Right lobe of liver (tissue), 6 donors: Measurements from ENCODE around the gene COL4A1. TPM values are rescaled to one million over a fixed set of nuclear protein-coding genes. Genes with fewer than 3 reads are reported as not detected.

Source experiments
- ATAC-seq, 4 donors: fragments of 200-7000 bp; cut with Tn5 transposase; one replicate each; pipeline ENCODE4 v1.9.1; 2020; ENCODE audit warnings: mild to moderate bottlenecking in 4 of 4, moderate library complexity in 4 of 4
- DNase-seq, 3 donors: peaks; one replicate each; pipeline ENCODE4 v3.0.0-alpha.2; 2020
- H3K27ac ChIP-seq, 3 donors: fragments of 200-600 bp; one replicate each; pipeline ENCODE4 v1.8.0; 2022
- H3K27me3 ChIP-seq, 2 donors: fragments of 200-600 bp; one replicate each; pipeline ENCODE4 v1.8.0; 2022
- H3K36me3 ChIP-seq, 4 donors: fragments of 200-600 bp; sonication (generic) in 1 of 4; one replicate each; pipeline versions ENCODE4 v1.5.1 to v1.8.0; 2017 to 2022; ENCODE audit warnings: control low read depth in 1 of 4
- H3K4me1 ChIP-seq, 4 donors: fragments of 200-600 bp; sonication (generic) in 1 of 4; one replicate each; pipeline versions ENCODE4 v1.5.1 to v1.8.0; 2017 to 2022; ENCODE audit warnings: control low read depth in 1 of 4
- H3K4me3 ChIP-seq, 3 donors: fragments of 200-600 bp; one replicate each; pipeline ENCODE4 v1.8.0; 2022
- H3K9me3 ChIP-seq, 4 donors: fragments of 200-600 bp; sonication (generic) in 1 of 4; one replicate each; pipeline versions ENCODE4 v1.5.1 to v1.8.0; 2017 to 2022; ENCODE audit warnings: control low read depth in 1 of 4
- POLR2A ChIP-seq: fragments of 450-650 bp; IDR thresholded peaks from one replicate; pipeline ENCODE4 v1.6.1; 2017; ENCODE audit warnings: antibody characterized with exemption, mild to moderate bottlenecking
- WGBS: methylation state at CpG from one replicate; pipeline ENCODE4 v1.1.6; 2018; ENCODE audit warnings: low coverage, low lambda C conversion rate; ENCODE audit not compliant: insufficient coverage; ENCODE audit errors: missing lambda C conversion rate; 5-methylcytosine and 5-hydroxymethylcytosine counted together
- intact Hi-C, 2 donors: fragments of 100-400 bp; cut with DNase I; formaldehyde crosslinking; loops; one replicate each; pipeline versions ENCODE4 v1.11.2 to v1.14.1; 2022
- total RNA-seq, 6 experiments: library from RNA; depleted of rRNA in 2 of 6; stranded (reverse); fragments of >200 nt in 2 of 6; fragmentation: NEBNext Ultra II Directional in 3 of 6; extraction: Animal tissue kit (Norgen Biotek cat#: 25700) in 3 of 6; gene quantifications; one replicate each; pipeline versions ENCODE4 v1.1.0 to v1.2.4, GENCODE V29; 2016 to 2023
- TF ChIP-seq, protein P1 (sequence below), 4 donors: fragments of 200-600 bp in 3 of 4; fragments of 450-650 bp in 1 of 4; IDR thresholded peaks; one replicate each; pipeline versions ENCODE4 v1.5.1 to v1.8.0; 2016 to 2022; ENCODE audit warnings: antibody characterized with exemption in 4 of 4, mild to moderate bottlenecking in 2 of 4
- donor health status: DM: no; HTN: yes; CAD: no.
- donor health status: DM: no; HTN: no; CAD: no.
- donor health status: DM: no; HTN: no; CAD: no.
- donor health status: DM: no; HTN: yes; CAD: no.
- donor health status: DM: no; HTN: yes; CAD: no.

Gene COL4A1
- total RNA-seq, 6 experiments from 2014 or later: 8.0 to 89.8 (median 41.1) TPM

DNA sequence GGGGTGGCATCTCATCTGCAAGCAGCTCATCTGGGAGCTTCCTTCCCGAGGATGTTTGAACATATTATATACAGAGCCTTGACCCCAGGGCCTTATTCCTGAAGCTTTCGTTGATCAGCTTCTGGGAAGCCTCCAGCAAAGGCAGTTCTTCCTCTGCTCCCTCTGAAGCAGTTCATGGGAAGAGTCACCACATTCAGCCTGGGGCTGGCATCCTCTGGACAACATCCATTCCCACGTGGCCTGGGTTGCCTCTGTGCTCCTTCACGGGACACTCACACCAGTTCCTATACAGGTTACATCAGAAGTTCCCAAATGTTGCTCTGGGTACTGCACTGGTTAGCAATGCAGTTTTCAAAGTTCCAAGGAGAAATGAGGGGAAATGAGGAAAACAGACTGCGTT is 29.7 kb upstream of the COL4A1 start:
- Histone ChIP-seq H3K9me3 (no peaks in the 10 kb centered on the region), H3K4me1 (no peaks in the 10 kb centered on the region), H3K4me3 (no peak overlapping the region), H3K27ac (no peak overlapping the region), H3K36me3 (no peaks in the 10 kb centered on the region), H3K27me3 (no peaks in the 10 kb centered on the region)
- TF ChIP-seq POLR2A: no peak
- TF ChIP-seq, protein P1, sequence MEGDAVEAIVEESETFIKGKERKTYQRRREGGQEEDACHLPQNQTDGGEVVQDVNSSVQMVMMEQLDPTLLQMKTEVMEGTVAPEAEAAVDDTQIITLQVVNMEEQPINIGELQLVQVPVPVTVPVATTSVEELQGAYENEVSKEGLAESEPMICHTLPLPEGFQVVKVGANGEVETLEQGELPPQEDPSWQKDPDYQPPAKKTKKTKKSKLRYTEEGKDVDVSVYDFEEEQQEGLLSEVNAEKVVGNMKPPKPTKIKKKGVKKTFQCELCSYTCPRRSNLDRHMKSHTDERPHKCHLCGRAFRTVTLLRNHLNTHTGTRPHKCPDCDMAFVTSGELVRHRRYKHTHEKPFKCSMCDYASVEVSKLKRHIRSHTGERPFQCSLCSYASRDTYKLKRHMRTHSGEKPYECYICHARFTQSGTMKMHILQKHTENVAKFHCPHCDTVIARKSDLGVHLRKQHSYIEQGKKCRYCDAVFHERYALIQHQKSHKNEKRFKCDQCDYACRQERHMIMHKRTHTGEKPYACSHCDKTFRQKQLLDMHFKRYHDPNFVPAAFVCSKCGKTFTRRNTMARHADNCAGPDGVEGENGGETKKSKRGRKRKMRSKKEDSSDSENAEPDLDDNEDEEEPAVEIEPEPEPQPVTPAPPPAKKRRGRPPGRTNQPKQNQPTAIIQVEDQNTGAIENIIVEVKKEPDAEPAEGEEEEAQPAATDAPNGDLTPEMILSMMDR (IDR thresholded peaks at IDR 0.05): no peak
- DNase-seq (no peak), ATAC-seq (no peak)
- intact Hi-C loops: no loop called here
- WGBS: 59% methylated on average over 4 of the region's 5 CpGs

DNA sequence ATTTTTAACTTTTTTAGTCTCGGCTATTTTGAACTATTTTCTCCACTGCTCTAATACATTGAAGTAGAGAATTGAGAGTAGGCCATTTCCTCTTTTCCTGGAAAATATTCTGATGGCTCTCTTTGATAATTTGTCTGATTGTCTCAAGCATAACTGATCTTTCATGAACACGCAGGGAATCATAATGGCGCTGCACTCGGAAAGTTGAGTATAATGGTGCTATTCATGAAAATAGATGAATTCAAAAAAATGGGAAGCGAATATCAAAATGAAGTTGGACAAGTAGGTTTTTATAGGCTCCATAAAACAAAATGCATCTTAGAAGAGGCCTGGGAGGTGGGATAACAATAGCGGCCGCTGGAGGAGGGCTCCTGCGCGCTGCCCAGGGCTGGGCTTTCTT is 29.2 kb upstream of the COL4A1 start:
- intact Hi-C loops: no loop called here
- H3K9me3 ChIP-seq: no peaks in the 10 kb centered on the region
- no peaks in the 10 kb centered on the region for H3K36me3 ChIP-seq
- H3K27me3 ChIP-seq: no peaks in the 10 kb centered on the region
- 81% methylated on average over 9 of the region's 9 CpGs for WGBS
- no peaks in the 10 kb centered on the region for H3K4me1 ChIP-seq
- DNase-seq: no peak
- H3K27ac ChIP-seq: no peak overlapping the region
- no peak for TF ChIP-seq POLR2A
- TF ChIP-seq, protein P1 (IDR thresholded peaks at IDR 0.05): no peak
- no peak for ATAC-seq
- H3K4me3 ChIP-seq: no peak overlapping the region

DNA sequence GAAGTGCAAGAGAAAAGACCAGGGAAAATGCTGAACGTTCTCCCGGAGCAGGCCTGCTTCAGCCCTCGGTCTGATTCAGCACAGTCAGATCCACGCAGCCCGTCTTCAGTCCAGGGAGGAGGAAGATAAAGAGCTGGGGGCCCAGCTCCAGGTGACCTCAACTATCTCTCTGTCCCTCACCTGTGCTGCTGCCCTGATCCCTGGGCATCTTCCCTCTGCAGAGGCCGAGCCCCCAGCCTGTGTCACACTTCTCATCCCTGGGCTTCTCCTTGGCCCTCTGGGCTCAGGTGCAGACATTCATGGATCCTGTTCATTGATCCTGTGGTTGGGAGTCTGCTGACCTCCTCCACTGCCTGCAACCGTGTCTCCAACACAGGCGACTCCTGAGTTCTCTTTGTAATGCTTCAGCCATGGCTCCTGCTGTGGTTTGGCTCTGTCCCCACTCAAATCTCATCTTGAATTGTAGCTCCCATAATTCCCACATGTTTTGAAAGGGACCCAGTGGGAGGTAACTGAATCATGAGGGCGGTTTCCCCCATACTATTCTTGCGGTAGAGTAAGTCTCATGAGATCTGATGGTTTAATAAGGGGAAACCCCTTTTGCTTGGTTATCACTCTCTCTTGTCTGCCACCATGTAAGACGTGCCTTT is 28.0 kb upstream of the COL4A1 start:
- Histone ChIP-seq H3K27ac (no peak overlapping the region), H3K27me3 (no peaks in the 10 kb centered on the region), H3K36me3 (no peaks in the 10 kb centered on the region), H3K4me3 (no peak overlapping the region), H3K9me3 (no peaks in the 10 kb centered on the region), H3K4me1 (no peaks in the 10 kb centered on the region)
- 65% methylated on average over 6 of the region's 11 CpGs for WGBS
- TF ChIP-seq POLR2A: no peak
- TF ChIP-seq, protein P1 (IDR thresholded peaks at IDR 0.05): no peak
- ATAC-seq: no peak
- intact Hi-C loops: no loop called here
- DNase-seq: no peak

DNA sequence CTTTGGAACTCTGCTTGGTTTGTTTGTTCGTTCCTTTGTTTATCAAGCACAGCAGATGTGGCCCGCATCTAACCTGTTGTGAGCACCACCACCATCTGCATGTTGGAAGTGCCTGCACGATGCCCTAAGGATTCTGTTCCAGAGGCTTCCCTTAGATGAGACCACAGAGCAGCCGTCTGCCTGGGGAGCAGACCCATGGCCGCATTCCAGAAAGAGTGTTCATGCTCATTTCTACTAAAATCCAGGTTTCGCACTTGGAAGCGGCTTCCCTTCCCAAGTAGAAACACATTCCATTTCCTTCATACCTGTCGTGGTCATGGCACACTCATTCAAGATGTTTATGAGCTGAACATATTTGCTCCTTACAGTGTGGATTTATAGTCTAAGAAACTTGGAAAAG is 27.3 kb upstream of the COL4A1 start:
- intact Hi-C loops: no loop called here
- Histone ChIP-seq H3K27ac (no peak overlapping the region), H3K9me3 (no peaks in the 10 kb centered on the region), H3K36me3 (no peaks in the 10 kb centered on the region), H3K4me3 (no peak overlapping the region), H3K27me3 (no peaks in the 10 kb centered on the region), H3K4me1 (no peaks in the 10 kb centered on the region)
- DNase-seq: no peak
- no peak for ATAC-seq
- TF ChIP-seq, protein P1 (IDR thresholded peaks at IDR 0.05): no peak
- no peak for TF ChIP-seq POLR2A
- WGBS: 79% methylated on average over 3 of the region's 8 CpGs

DNA sequence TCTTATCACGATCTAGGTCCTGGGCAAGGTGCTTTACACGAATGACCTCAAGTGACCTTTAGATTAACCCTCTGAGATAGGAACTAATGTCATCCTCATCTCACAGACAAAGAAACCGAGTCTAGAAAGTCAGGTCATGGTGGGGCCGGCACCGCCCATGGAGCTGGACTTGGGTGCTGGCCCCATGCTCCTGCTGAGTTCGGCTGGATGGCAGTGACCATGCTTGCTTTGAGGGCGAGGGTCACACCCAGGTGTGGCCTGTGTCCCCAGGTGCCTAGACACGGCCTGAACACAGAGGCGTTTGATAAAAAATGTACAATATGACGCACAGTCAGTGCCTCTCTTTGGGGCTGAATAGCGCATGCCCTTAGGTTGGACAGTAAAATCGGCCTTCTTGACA is 26.9 kb upstream of the COL4A1 start:
- WGBS: 68% methylated on average over 5 of the region's 12 CpGs
- Histone ChIP-seq H3K9me3 (no peaks in the 10 kb centered on the region), H3K27me3 (no peaks in the 10 kb centered on the region), H3K27ac (no peak overlapping the region), H3K36me3 (no peaks in the 10 kb centered on the region), H3K4me1 (no peaks in the 10 kb centered on the region), H3K4me3 (no peak overlapping the region)
- no peak for DNase-seq
- no peak for TF ChIP-seq POLR2A
- TF ChIP-seq, protein P1 (IDR thresholded peaks at IDR 0.05): no peak
- ATAC-seq: no peak
- intact Hi-C loops: no loop called here
